H9 (cell line): ENCODE results near the gene ARHGAP40. TPM values are rescaled to one million over a fixed set of nuclear protein-coding genes. Genes with fewer than 3 reads are reported as not detected.

Source experiments
- DNase-seq: peaks from one replicate; pipeline ENCODE4 v3.0.0-alpha.2; 2017
- H2AFZ ChIP-seq: one replicate; pipeline ENCODE4 v1.6.1; 2013; ENCODE audit warnings: mild to moderate bottlenecking, low read length, control low read depth, moderate library complexity
- H2AK5ac ChIP-seq: 2 replicates; pipeline ENCODE4 v1.6.1; 2013; ENCODE audit warnings: low read length, control low read depth, mixed read lengths; ENCODE audit not compliant: insufficient read length
- H2BK120ac ChIP-seq: one replicate; pipeline ENCODE4 v1.6.1; 2013; ENCODE audit warnings: low read depth, mild to moderate bottlenecking, low read length, control low read depth, inconsistent platforms; ENCODE audit not compliant: poor library complexity, severe bottlenecking
- H2BK12ac ChIP-seq: 2 replicates; pipeline ENCODE4 v1.6.1; 2013; ENCODE audit warnings: low read length, control low read depth, mixed read lengths, low read depth; ENCODE audit not compliant: insufficient read length
- H2BK15ac ChIP-seq: 2 replicates; pipeline ENCODE4 v1.6.1; 2013; ENCODE audit warnings: low read depth, low read length, control low read depth
- H2BK20ac ChIP-seq: one replicate; pipeline ENCODE4 v1.6.1; 2013; ENCODE audit warnings: low read depth, mild to moderate bottlenecking, low read length, control low read depth, inconsistent platforms; ENCODE audit not compliant: poor library complexity, severe bottlenecking
- H2BK5ac ChIP-seq: 2 replicates; pipeline ENCODE4 v1.6.1; 2013; ENCODE audit warnings: low read length, control low read depth, mixed read lengths; ENCODE audit not compliant: insufficient read length
- H3K14ac ChIP-seq: 2 replicates; pipeline ENCODE4 v1.6.1; 2013; ENCODE audit warnings: low read length, control low read depth; ENCODE audit not compliant: insufficient read depth
- H3K18ac ChIP-seq: 2 replicates; pipeline ENCODE4 v1.6.1; 2013; ENCODE audit warnings: low read depth, mild to moderate bottlenecking, mixed read lengths, low read length, control low read depth; ENCODE audit not compliant: insufficient read length
- H3K23ac ChIP-seq: 2 replicates; pipeline ENCODE4 v1.6.1; 2013; ENCODE audit warnings: low read length, control low read depth, mixed read lengths, low read depth; ENCODE audit not compliant: insufficient read length
- H3K23me2 ChIP-seq: 2 replicates; pipeline ENCODE4 v1.6.1; 2013; ENCODE audit warnings: low read depth, mild to moderate bottlenecking, mixed read lengths, low read length, control low read depth; ENCODE audit not compliant: insufficient read length, poor library complexity, severe bottlenecking
- H3K27ac ChIP-seq: 2 replicates; pipeline ENCODE4 v1.5.1; 2013; ENCODE audit warnings: low read length, control low read depth, mixed read lengths, low read depth; ENCODE audit not compliant: insufficient read length
- H3K27me3 ChIP-seq: 2 replicates; pipeline ENCODE4 v1.6.1; 2013; ENCODE audit warnings: low read length, control low read depth, inconsistent platforms; ENCODE audit not compliant: insufficient read depth
- H3K4ac ChIP-seq: 2 replicates; pipeline ENCODE4 v1.6.1; 2013; ENCODE audit warnings: low read depth, mild to moderate bottlenecking, control low read depth, inconsistent platforms, low read length, moderate library complexity
- H3K4me1 ChIP-seq: 2 replicates; pipeline ENCODE4 v1.6.1; 2013; ENCODE audit warnings: low read length, control low read depth, inconsistent platforms; ENCODE audit not compliant: insufficient read depth
- H3K4me2 ChIP-seq: 2 replicates; pipeline ENCODE4 v1.6.1; 2013; ENCODE audit warnings: low read length, control low read depth, mixed read lengths; ENCODE audit not compliant: insufficient read length, insufficient read depth
- H3K56ac ChIP-seq: 2 replicates; pipeline ENCODE4 v1.6.1; 2013; ENCODE audit warnings: low read depth, mild to moderate bottlenecking, mixed read lengths, low read length, control low read depth; ENCODE audit not compliant: insufficient read length
- H3K79me1 ChIP-seq: 2 replicates; pipeline ENCODE4 v1.6.1; 2013; ENCODE audit warnings: low read depth, mild to moderate bottlenecking, moderate library complexity, low read length, control low read depth, inconsistent platforms; ENCODE audit not compliant: insufficient read depth, poor library complexity, severe bottlenecking
- H3K79me2 ChIP-seq: 2 replicates; pipeline ENCODE4 v1.6.1; 2013; ENCODE audit warnings: low read length, control low read depth, inconsistent platforms; ENCODE audit not compliant: insufficient read depth
- H3K9ac ChIP-seq: 2 replicates; pipeline ENCODE4 v1.6.1; 2013; ENCODE audit warnings: low read length, control low read depth, mixed read lengths; ENCODE audit not compliant: insufficient read length; ENCODE audit errors: extremely low read depth
- H3K9me3 ChIP-seq: one replicate; pipeline ENCODE4 v1.6.1; 2013; ENCODE audit warnings: low read depth, low read length, inconsistent platforms; ENCODE audit not compliant: control insufficient read depth
- H3T11ph ChIP-seq: one replicate; pipeline ENCODE4 v1.6.1; 2013; ENCODE audit warnings: mild to moderate bottlenecking, low read length, control low read depth, inconsistent platforms
- H4K20me1 ChIP-seq: one replicate; pipeline ENCODE4 v1.6.1; 2013; ENCODE audit not compliant: control insufficient read depth, insufficient read length, insufficient read depth
- H4K5ac ChIP-seq: 2 replicates; pipeline ENCODE4 v1.6.1; 2013; ENCODE audit warnings: low read depth, mild to moderate bottlenecking, mixed read lengths, low read length, control low read depth; ENCODE audit not compliant: insufficient read length
- H4K8ac ChIP-seq: replicated peaks from 2 replicates; pipeline ENCODE4 v1.6.1; 2013; ENCODE audit warnings: low read length, control low read depth, mixed read lengths, low read depth; ENCODE audit not compliant: insufficient read length
- H4K91ac ChIP-seq: 2 replicates; pipeline ENCODE4 v1.6.1; 2013; ENCODE audit warnings: low read depth, mild to moderate bottlenecking, moderate library complexity, mixed read lengths, low read length, control low read depth; ENCODE audit not compliant: insufficient read length
- H3K27ac Mint-ChIP-seq, 3 experiments: 2 replicates in 2 of 3; 3 replicates in 1 of 3; pipeline ENCODE4 v1.8.0; 2020 to 2021; ENCODE audit warnings: mixed read lengths in 3 of 3, mild to moderate bottlenecking in 1 of 3, moderate library complexity in 1 of 3
- H3K27me3 Mint-ChIP-seq: 2 replicates; pipeline ENCODE4 v1.8.0; 2021; ENCODE audit warnings: low read depth, mild to moderate bottlenecking, moderate library complexity, mixed read lengths
- H3K36me3 Mint-ChIP-seq, 3 experiments: 2 replicates in 2 of 3; 3 replicates in 1 of 3; pipeline ENCODE4 v1.8.0; 2020 to 2021; ENCODE audit warnings: low read depth in 3 of 3, mixed read lengths in 3 of 3; ENCODE audit not compliant: insufficient read depth in 1 of 3
- H3K4me1 Mint-ChIP-seq, 2 experiments: 2 replicates each; pipeline ENCODE4 v1.8.0; 2020; ENCODE audit warnings: mixed read lengths in 2 of 2
- H3K4me3 Mint-ChIP-seq, 2 experiments: 2 replicates in 1 of 2; 3 replicates in 1 of 2; pipeline ENCODE4 v1.8.0; 2020 to 2021; ENCODE audit warnings: mild to moderate bottlenecking in 2 of 2, mixed read lengths in 2 of 2, moderate library complexity in 1 of 2
- H3K9me3 Mint-ChIP-seq, 2 experiments: 2 replicates in 1 of 2; 3 replicates in 1 of 2; pipeline ENCODE4 v1.8.0; 2020; ENCODE audit warnings: mild to moderate bottlenecking in 2 of 2, mixed read lengths in 2 of 2, moderate library complexity in 1 of 2
- CTCF ChIP-seq: fragments of 200-600 bp; sonication (generic); conservative IDR thresholded peaks from 3 replicates; pipeline ENCODE4 v1.8.0; 2021; ENCODE audit warnings: antibody characterized with exemption, mild to moderate bottlenecking
- WGBS: extraction: QIAGEN DNeasy Blood & Tissue Kit; methylation state at CpG from one replicate; pipeline ENCODE4 v1.1.7; 2013; ENCODE audit warnings: missing lambda C conversion rate, low lambda C conversion rate, mixed read lengths; ENCODE audit not compliant: insufficient read length; ENCODE audit errors: extremely low coverage; 5-methylcytosine and 5-hydroxymethylcytosine counted together
- total RNA-seq: library from RNA; stranded (reverse); gene quantifications from 2 replicates; pipeline ENCODE4 v1.2.1, GENCODE V29; 2021

ARHGAP40 gene
- total RNA-seq, 1 experiment from 2014 or later: 0.17 TPM

GRCh38 chr20:38566036-38566598 lies 35.5 kb upstream of the ARHGAP40 start:
- no peaks in the 10 kb centered on the region for H3K9me3 Mint-ChIP-seq
- Histone ChIP-seq H2BK12ac (no peak overlapping the region), H2BK5ac (no peak overlapping the region), H3K23ac (no peak overlapping the region), H2BK20ac (no peak overlapping the region), H2AFZ (no peak overlapping the region), H3K79me2 (no peaks in the 10 kb centered on the region), H4K91ac (no peak overlapping the region), H2AK5ac (no peak overlapping the region), H3K56ac (no peak overlapping the region), H3K9me3 (no peaks in the 10 kb centered on the region), H3K79me1 (no peaks in the 10 kb centered on the region), H3K27me3 (no peaks in the 10 kb centered on the region), H3K4me1 (no peaks in the 10 kb centered on the region), H3K9ac (no peak overlapping the region), H2BK120ac (no peak overlapping the region), H4K8ac (no peak overlapping the region), H3K4ac (no peak overlapping the region), H3K23me2 (no peaks in the 10 kb centered on the region), H3K4me2 (no peak overlapping the region), H4K5ac (no peak overlapping the region), H3K14ac (no peak overlapping the region), H4K20me1 (no peaks in the 10 kb centered on the region), H2BK15ac (no peak overlapping the region), H3K27ac (no peak overlapping the region), H3K18ac (no peak overlapping the region), H3T11ph (no peak overlapping the region)
- H3K36me3 Mint-ChIP-seq: peaks cover 2 to 38% (median 19%) of the 10 kb centered on the region in 3 experiments; a peak in 6 of 7 replicates
- no peak for DNase-seq
- no peak for TF ChIP-seq CTCF
- H3K4me3 Mint-ChIP-seq: no peak overlapping the region
- no peaks in the 10 kb centered on the region for H3K4me1 Mint-ChIP-seq
- WGBS: no CpG with 5 or more reads among the region's 6 CpGs
- no peaks in the 10 kb centered on the region for H3K27me3 Mint-ChIP-seq
- no peak overlapping the region; a peak in 1 of 7 replicates for H3K27ac Mint-ChIP-seq
